GM10847 (cell line): ENCODE results near the gene ACP7.

ENCODE experiments used
- POLR2A ChIP-seq: IDR thresholded peaks from 2 replicates; pipeline ENCODE4 v1.6.1; 2011; ENCODE audit not compliant: insufficient read length; ENCODE audit errors: extremely low read depth

Gene ACP7

DNA sequence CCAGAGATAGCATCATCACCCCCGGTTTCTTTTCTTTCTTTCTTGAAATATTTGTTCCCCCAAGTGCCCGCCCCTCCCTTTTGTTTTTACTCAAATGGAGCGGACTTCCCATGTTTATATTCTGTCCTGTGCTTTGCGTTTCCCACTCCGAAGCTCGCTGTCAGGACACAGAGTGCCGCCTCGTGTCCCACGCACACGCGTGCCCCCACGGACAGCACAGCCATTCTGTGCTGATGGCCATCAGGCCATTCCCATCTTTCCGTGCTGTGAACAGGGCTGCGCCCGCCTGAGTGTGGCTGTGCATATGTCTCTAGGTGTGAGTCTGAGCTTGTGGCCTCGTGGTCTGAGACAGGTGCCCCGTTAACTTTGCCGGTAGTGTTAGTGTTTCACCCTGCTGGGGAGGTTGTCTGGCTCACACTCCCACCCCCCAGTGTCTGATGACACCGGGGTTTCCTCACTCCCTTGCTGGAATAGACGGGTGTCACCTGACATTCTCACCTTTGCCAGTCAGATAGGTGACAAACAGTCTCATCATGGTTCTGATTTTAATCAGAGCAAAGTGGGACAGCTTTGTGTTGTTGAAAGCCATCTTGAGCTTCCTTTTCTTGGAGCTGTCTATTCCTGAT is 48.3 kb downstream of the ACP7 start:
- TF ChIP-seq POLR2A = no peak

DNA sequence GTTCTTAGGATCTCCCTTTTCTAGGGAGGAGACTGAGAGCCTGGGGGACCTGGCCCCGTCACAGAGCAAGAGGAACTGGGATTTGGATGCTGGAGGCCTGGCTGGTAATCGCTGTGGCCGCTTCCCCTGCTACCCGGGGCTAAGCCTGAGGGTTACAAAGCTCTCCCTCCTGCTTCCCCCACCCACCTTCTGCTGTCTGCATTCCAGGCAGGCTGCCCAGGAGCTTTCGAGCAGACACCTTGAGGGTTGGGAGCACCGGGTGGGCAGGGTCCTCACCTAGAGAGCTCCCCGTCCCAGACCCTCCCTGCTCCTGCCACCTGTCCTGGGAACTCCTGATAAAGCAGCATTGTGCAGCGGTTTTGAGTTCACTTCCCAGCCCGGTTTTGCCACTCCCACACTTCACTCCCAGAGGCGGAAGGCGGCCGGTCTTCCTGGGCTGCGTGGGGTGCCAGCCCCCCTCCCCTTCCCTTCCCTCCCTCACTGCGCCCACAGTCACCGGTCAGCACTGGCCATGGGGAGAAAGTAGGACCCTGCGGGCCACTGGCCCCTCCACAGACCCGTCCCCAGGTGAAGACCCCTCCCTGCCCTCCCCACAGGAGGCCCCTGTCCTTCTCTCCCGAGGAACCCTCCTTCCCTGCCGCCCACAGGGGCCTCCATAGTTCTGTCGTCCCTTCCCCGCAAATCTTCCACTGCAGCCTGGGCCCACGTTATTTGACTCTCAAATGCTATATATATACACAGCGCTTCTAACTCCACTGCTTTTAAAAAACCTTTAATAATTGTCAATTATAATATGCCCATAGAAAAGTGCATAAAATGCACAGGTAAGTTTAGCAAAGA is 49.5 kb downstream of the ACP7 start:
- TF ChIP-seq POLR2A = no peak

GRCh38 chr19:39135701-39136100 is 51.5 kb downstream of the ACP7 start:
- no peak for TF ChIP-seq POLR2A

GRCh38 chr19:39136225-39136940 is 52.2 kb downstream of the ACP7 start:
- TF ChIP-seq POLR2A = no peak

- no peak for TF ChIP-seq POLR2A
Measured at GRCh38 chr19:39137131-39137530, 53.0 kb downstream of the ACP7 start.

GRCh38 chr19:39138221-39139211 is 54.3 kb downstream of the ACP7 start:
- TF ChIP-seq POLR2A = no peak

GRCh38 chr19:39139305-39139874 is 55.2 kb downstream of the ACP7 start:
- no peak for TF ChIP-seq POLR2A

- no peak for TF ChIP-seq POLR2A
Measured at GRCh38 chr19:39139971-39140453, 55.8 kb downstream of the ACP7 start.

DNA sequence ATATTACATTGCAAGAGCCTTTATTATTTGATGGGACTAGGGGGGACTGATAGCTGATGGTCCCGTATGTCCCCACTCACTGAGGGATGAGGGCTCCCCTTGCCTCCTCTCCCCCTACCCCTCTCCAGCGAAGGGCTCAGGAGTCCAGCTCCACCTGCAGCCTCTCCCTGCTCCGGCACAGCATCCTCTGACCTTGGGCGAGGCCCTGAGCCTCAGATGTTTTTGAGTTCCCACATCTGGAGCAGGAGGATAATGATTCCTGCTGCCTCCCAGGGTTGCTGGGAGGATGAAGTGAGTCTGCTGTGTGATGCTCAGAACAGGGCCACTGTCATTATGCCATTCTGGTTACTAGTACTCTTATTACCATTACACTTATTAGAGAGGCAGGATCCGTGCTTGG is 56.4 kb downstream of the ACP7 start:
- TF ChIP-seq POLR2A = no peak

DNA sequence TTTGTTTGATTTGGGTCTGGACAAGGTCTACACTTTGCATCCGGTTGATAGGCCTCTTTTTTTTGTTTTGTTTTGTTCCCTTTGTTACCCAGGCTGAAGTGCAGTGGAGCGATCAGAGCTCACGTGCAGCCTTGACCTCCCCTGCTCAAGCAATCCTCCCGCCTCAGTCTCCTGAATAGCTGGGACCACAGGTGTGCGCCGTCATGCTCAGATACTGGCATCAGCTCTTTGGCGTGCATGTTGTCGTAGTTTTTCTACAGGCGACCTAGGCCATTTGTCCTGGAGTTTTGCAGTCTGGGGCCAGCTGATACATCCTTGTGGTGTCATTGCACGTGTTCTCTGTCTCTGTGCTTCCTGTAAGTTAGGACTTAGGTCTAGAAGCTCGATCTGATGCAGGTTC is 57.8 kb downstream of the ACP7 start:
- TF ChIP-seq POLR2A = no peak

DNA sequence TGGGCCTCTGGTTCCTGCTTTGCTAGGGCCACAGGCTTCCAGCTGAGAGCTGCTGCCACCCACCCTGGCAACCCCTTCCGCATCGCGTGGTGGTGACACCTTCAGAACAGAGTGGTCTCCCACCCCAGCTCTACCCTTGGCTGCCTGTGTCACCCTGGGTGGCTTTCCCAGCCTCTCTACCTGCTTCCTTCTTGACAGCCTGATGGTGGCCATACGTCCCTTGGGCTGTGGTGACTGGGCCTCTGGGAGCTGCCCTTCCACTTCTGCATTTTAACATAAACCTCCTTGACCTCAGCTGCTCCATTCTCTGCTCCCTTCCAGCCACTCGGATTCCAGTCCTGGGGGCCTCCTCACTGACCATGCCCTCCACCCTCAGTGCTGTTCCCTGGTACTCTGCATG is 58.5 kb downstream of the ACP7 start:
- TF ChIP-seq POLR2A = no peak

GRCh38 chr19:39144290-39145071 is 60.3 kb downstream of the ACP7 start:
- no peak for TF ChIP-seq POLR2A

- TF ChIP-seq POLR2A = no peak
Measured at GRCh38 chr19:39145180-39145953, 61.2 kb downstream of the ACP7 start.

DNA sequence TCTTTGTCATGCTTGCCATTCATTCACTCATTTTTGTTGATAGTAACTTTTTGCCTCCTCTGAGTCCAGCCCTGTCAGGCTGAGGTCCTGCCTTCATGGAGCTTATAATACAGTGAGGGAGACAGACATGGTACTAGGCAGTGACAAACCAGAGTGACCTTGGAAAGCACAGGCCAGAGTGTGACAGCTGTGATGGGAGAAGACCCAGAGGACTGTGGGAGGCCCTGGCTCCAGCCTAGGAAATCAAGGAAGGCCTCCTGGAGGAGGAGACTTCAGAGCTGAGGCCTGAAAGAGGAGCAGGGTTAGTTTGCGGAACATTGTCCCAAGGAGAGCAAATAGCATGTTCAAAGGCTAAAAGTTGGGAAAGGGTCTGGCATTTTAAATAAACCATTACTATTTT is 61.9 kb downstream of the ACP7 start:
- no peak for TF ChIP-seq POLR2A
